ENCODE results near the gene TMBIM6.
A peak's percentile ranks its signal among the peaks of the same experiment; 100 is the strongest.
"Not testable (repeated sequence)": the region's sequence is repeated elsewhere in the genome, so short reads cannot be mapped to it uniquely, and the experiment has no call there.

The TMBIM6 gene

GRCh38 chr12:49740930-49741881 is at the start of gene TMBIM6:
Gene TMBIM6 (plus strand): TSS chr12:49741557. CDS start chr12:49752494, 10,937 bp downstream.
- DNase-seq: peak; percentile 100

GRCh38 chr12:49692851-49693250 is 48.5 kb upstream of the TMBIM6 start:
- DNase-seq: no peak

GRCh38 chr12:49693931-49694444 is 47.4 kb upstream of the TMBIM6 start:
- no peak for DNase-seq

- no peak for DNase-seq
Measured at GRCh38 chr12:49696723-49697122, 44.6 kb upstream of the TMBIM6 start.

- no peak for DNase-seq
Measured at GRCh38 chr12:49697808-49698207, 43.5 kb upstream of the TMBIM6 start.

GRCh38 chr12:49698619-49699545 is 42.5 kb upstream of the TMBIM6 start:
- no peak for DNase-seq

- no peak for DNase-seq
Measured at GRCh38 chr12:49702009-49702408, 39.3 kb upstream of the TMBIM6 start.

GRCh38 chr12:49702676-49703215 is 38.6 kb upstream of the TMBIM6 start:
- DNase-seq: no peak

GRCh38 chr12:49703647-49704137 is 37.7 kb upstream of the TMBIM6 start:
- DNase-seq: no peak

- no peak for DNase-seq
Measured at GRCh38 chr12:49705479-49706134, 35.8 kb upstream of the TMBIM6 start.

- no peak for DNase-seq
Measured at GRCh38 chr12:49706351-49707127, 34.8 kb upstream of the TMBIM6 start.

- DNase-seq: peak; percentile 86
Measured at GRCh38 chr12:49707128-49707811, 34.1 kb upstream of the TMBIM6 start, which contains the start of gene FMNL3. Gene FMNL3 (minus strand): TSS chr12:49707405. CDS start chr12:49707180, 225 bp downstream.

- no peak for DNase-seq
Measured at GRCh38 chr12:49707812-49708147, 33.6 kb upstream of the TMBIM6 start.

GRCh38 chr12:49708851-49709250 is 32.5 kb upstream of the TMBIM6 start:
- DNase-seq: no peak

- not testable (repeated sequence) for DNase-seq
Measured at GRCh38 chr12:49713952-49714351, 27.4 kb upstream of the TMBIM6 start.

GRCh38 chr12:49716553-49716952 is 24.8 kb upstream of the TMBIM6 start:
- no peak for DNase-seq

GRCh38 chr12:49717800-49718199 is 23.6 kb upstream of the TMBIM6 start:
- not testable (repeated sequence) for DNase-seq

GRCh38 chr12:49720214-49720613 is 21.1 kb upstream of the TMBIM6 start:
- DNase-seq: no peak

- DNase-seq: not testable (repeated sequence)
Measured at GRCh38 chr12:49721355-49721754, 20.0 kb upstream of the TMBIM6 start.

GRCh38 chr12:49728446-49728845 is 12.9 kb upstream of the TMBIM6 start:
- DNase-seq: no peak

GRCh38 chr12:49730050-49730449 is 11.3 kb upstream of the TMBIM6 start:
- DNase-seq: no peak

Data from NCI-H2029 (cell line).